8988T (cell line): ENCODE results near the gene ADH1B.
"Not testable (repeated sequence)": the region's sequence is repeated elsewhere in the genome, so short reads cannot be mapped to it uniquely, and the experiment has no call there.

Source experiments
- DNase-seq: peaks from one replicate; pipeline ENCODE4 v3.0.0; 2011

ADH1B gene

GRCh38 chr4:99317811-99318210 is 3.4 kb downstream of the ADH1B start:
- DNase-seq, result not testable (repeated sequence)

GRCh38 chr4:99317354-99317753 is 3.8 kb downstream of the ADH1B start:
- DNase-seq, result no peak

GRCh38 chr4:99315839-99316238 is 5.4 kb downstream of the ADH1B start:
- DNase-seq, result no peak

- DNase-seq, result no peak
These were observed 7.0 kb downstream of the ADH1B start for GRCh38 chr4:99314211-99314610.

- no peak for DNase-seq
These were observed 10.8 kb downstream of the ADH1B start for GRCh38 chr4:99310389-99310788.

GRCh38 chr4:99305638-99306400 is 15.4 kb downstream of the ADH1B start:
- no peak for DNase-seq

GRCh38 chr4:99301376-99302164 is 19.6 kb downstream of the ADH1B start:
- no peak for DNase-seq

- no peak for DNase-seq
These were observed 20.3 kb downstream of the ADH1B start for GRCh38 chr4:99300934-99301333.

GRCh38 chr4:99293357-99293756 is 27.8 kb downstream of the ADH1B start:
- no peak for DNase-seq

- no peak for DNase-seq
These were observed 30.1 kb downstream of the ADH1B start, which contains the start of gene ADH1A for GRCh38 chr4:99290848-99291786. ADH1A (minus strand) TSS chr4:99290985; CDS start chr4:99290914, 71 bp downstream.

- no peak for DNase-seq
These were observed 35.8 kb downstream of the ADH1B start for GRCh38 chr4:99285387-99285786.

- DNase-seq, result no peak
These were observed 38.5 kb downstream of the ADH1B start for GRCh38 chr4:99282731-99283130.

- DNase-seq, result no peak
These were observed 39.9 kb downstream of the ADH1B start for GRCh38 chr4:99281261-99281660.

- DNase-seq, result no peak
These were observed 44.8 kb downstream of the ADH1B start for GRCh38 chr4:99276417-99276816.

GRCh38 chr4:99275885-99276284 is 45.3 kb downstream of the ADH1B start:
- DNase-seq, result no peak

- no peak for DNase-seq
These were observed 46.2 kb downstream of the ADH1B start for GRCh38 chr4:99275050-99275449.

- DNase-seq, result no peak
These were observed 47.5 kb downstream of the ADH1B start for GRCh38 chr4:99273704-99274103.

- no peak for DNase-seq
These were observed 56.3 kb downstream of the ADH1B start for GRCh38 chr4:99264927-99265326.
